ENCODE results near the gene STMP1. TPM values are rescaled to one million over a fixed set of nuclear protein-coding genes. Genes with fewer than 3 reads are reported as not detected.

STMP1 gene
- total and polyA plus RNA-seq, 2 experiments from 2014 or later: 23.0 to 78.4 TPM

DNA sequence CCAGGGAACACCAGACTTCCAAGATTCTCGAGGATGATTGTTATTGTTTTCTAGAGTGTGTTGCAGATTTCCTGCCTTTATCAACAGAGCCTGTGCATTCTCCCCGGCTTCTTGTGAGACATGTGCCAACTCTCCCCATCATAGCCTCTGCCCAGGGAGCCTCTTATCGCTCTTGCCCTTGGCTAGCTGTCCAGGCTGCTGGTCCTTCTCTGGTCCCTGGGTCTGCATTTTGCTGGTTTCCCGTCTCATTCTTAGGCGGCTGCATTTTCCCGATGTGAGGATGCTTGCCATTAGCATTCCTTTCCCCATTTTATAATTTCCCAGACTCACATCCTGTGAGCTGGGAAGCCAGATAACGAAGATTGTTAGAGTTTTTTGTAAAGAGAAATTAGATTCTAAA lies 50.5 kb downstream of the STMP1 start (continued):
- TF ChIP-seq ZNF462 (CRISPR knock-in tag; IDR thresholded peaks at IDR 0.05): no peak
- no peak for TF ChIP-seq STAT1 (IDR thresholded peaks at IDR 0.05; ENCODE audit: unreplicated experiment)

DNA sequence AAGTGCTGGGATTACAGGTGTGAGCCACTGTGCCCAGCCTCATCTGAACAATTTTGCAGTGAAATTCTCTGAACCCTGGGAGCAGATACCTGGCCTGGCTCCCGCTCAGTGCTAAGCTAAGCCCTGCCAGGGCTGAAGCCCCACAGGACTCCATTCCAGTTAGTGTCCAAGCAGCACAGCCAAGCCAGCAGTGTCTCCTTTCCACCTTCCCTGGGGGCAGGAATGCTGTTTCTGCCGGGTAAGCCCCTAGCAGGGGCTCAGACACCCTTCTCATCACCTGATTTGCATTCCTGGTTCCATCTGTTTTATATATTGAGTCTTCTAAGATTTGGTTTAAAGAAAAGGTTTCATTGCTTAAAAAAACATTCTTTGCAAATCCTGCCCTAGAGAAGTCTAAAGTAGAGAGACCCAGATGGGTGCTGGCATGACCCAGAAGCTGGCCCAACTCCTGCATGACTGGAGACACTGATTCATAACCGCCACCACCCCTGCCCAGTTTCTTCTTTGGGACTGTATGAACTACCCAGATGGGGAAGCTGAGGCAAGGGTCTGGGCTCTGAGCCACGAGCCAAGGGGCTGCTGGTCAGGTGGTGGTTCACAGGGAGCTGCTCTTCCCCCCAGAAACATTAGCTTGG lies 51.6 kb downstream of the STMP1 start:
- Mint-ChIP-seq H3K36me3 (ENCODE audit: low read depth) (no peaks in the 10 kb centered on the region), H3K4me1 (peaks cover 12% of the 10 kb centered on the region)

GRCh38 chr7:135714534-135715009 lies 52.3 kb downstream of the STMP1 start:
- H3K4me3 ChIP-seq: no peak overlapping the region
- no peak overlapping the region for H2AFZ ChIP-seq
- peaks cover 13% of the 10 kb centered on the region for H3K4me1 ChIP-seq (ENCODE audit: insufficient read depth)
- H3K36me3 ChIP-seq (ENCODE audit: insufficient read depth): no peaks in the 10 kb centered on the region
- no peaks in the 10 kb centered on the region for H3K79me2 ChIP-seq (replicated peaks; ENCODE audit: insufficient read depth)
- H3K4me1 Mint-ChIP-seq: peaks cover 12% of the 10 kb centered on the region
- H3F3A ChIP-seq (replicated peaks; ENCODE audit: low read depth): 0 out of 2 replicates have a peak, but pooled peaks cover 6% of the 10 kb centered on the region
- no peaks in the 10 kb centered on the region for H3K9me3 Mint-ChIP-seq
- DNase-seq (ENCODE audit: low spot score) (peak; percentile 47), ATAC-seq (peak; percentile 64)
- no peaks in the 10 kb centered on the region for H4K20me1 ChIP-seq (replicated peaks; ENCODE audit: insufficient read depth)
- H3K27ac ChIP-seq (ENCODE audit: low read depth): no peak overlapping the region
- H3K36me3 Mint-ChIP-seq (ENCODE audit: low read depth): no peaks in the 10 kb centered on the region
- no peak overlapping the region for H3K4me3 Mint-ChIP-seq
- H3K27ac Mint-ChIP-seq: no peak overlapping the region
- no peaks in the 10 kb centered on the region for H3K9me2 ChIP-seq (ENCODE audit: insufficient read depth)
- H3K27me3 Mint-ChIP-seq (ENCODE audit: insufficient read depth, low read depth, poor library complexity): peaks cover 3% of the 10 kb centered on the region
- no peaks in the 10 kb centered on the region for H3K27me3 ChIP-seq (ENCODE audit: insufficient read depth)
- H3K4me2 ChIP-seq: no peak overlapping the region
- TF ChIP-seq ETS1 (IDR thresholded peaks at IDR 0.05): no peak
- TF ChIP-seq ZNF331 (CRISPR knock-in tag; IDR thresholded peaks at IDR 0.05; ENCODE audit: low read depth): no peak
- TF ChIP-seq, protein P1, sequence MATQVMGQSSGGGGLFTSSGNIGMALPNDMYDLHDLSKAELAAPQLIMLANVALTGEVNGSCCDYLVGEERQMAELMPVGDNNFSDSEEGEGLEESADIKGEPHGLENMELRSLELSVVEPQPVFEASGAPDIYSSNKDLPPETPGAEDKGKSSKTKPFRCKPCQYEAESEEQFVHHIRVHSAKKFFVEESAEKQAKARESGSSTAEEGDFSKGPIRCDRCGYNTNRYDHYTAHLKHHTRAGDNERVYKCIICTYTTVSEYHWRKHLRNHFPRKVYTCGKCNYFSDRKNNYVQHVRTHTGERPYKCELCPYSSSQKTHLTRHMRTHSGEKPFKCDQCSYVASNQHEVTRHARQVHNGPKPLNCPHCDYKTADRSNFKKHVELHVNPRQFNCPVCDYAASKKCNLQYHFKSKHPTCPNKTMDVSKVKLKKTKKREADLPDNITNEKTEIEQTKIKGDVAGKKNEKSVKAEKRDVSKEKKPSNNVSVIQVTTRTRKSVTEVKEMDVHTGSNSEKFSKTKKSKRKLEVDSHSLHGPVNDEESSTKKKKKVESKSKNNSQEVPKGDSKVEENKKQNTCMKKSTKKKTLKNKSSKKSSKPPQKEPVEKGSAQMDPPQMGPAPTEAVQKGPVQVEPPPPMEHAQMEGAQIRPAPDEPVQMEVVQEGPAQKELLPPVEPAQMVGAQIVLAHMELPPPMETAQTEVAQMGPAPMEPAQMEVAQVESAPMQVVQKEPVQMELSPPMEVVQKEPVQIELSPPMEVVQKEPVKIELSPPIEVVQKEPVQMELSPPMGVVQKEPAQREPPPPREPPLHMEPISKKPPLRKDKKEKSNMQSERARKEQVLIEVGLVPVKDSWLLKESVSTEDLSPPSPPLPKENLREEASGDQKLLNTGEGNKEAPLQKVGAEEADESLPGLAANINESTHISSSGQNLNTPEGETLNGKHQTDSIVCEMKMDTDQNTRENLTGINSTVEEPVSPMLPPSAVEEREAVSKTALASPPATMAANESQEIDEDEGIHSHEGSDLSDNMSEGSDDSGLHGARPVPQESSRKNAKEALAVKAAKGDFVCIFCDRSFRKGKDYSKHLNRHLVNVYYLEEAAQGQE (IDR thresholded peaks at IDR 0.05; ENCODE audit: unreplicated experiment): no peak

More for the DNA sequence above, 51.6 kb downstream of the STMP1 start:
- no peak overlapping the region for H2AFZ ChIP-seq
- peaks cover 13% of the 10 kb centered on the region for H3K4me1 ChIP-seq (ENCODE audit: insufficient read depth)
- H3F3A ChIP-seq (replicated peaks; ENCODE audit: low read depth): 0 out of 2 replicates have a peak, but pooled peaks cover 6% of the 10 kb centered on the region
- DNase-seq (ENCODE audit: low spot score): no peak
- no peak overlapping the region for H3K4me2 ChIP-seq
- H3K9me2 ChIP-seq (ENCODE audit: insufficient read depth): no peaks in the 10 kb centered on the region
- peaks cover 3% of the 10 kb centered on the region for H3K27me3 Mint-ChIP-seq (ENCODE audit: insufficient read depth, low read depth, poor library complexity)
- H3K27me3 ChIP-seq (ENCODE audit: insufficient read depth): no peaks in the 10 kb centered on the region
- no peaks in the 10 kb centered on the region for H3K9me3 Mint-ChIP-seq
- H3K4me3 ChIP-seq: no peak overlapping the region
- no peak for TF ChIP-seq CREB1 (CRISPR knock-in tag; IDR thresholded peaks at IDR 0.05; ENCODE audit: low read depth)
- H3K4me3 Mint-ChIP-seq: no peak overlapping the region
- no peak; the same call in 2 of the 3 replicates for ATAC-seq
- no peak overlapping the region for H3K27ac Mint-ChIP-seq
- H3K36me3 ChIP-seq (ENCODE audit: insufficient read depth): no peaks in the 10 kb centered on the region
- no peaks in the 10 kb centered on the region for H4K20me1 ChIP-seq (replicated peaks; ENCODE audit: insufficient read depth)
- H3K27ac ChIP-seq (ENCODE audit: low read depth): no peak overlapping the region
- no peaks in the 10 kb centered on the region for H3K79me2 ChIP-seq (replicated peaks; ENCODE audit: insufficient read depth)
